GM19452 (cell line): ENCODE data around the gene ANG.

ENCODE experiments used
- ATAC-seq: cut with Tn5 transposase; IDR thresholded peaks from one replicate; pipeline ENCODE4 v1.9.1; 2021; ENCODE audit not compliant: unreplicated experiment

ANG gene

DNA sequence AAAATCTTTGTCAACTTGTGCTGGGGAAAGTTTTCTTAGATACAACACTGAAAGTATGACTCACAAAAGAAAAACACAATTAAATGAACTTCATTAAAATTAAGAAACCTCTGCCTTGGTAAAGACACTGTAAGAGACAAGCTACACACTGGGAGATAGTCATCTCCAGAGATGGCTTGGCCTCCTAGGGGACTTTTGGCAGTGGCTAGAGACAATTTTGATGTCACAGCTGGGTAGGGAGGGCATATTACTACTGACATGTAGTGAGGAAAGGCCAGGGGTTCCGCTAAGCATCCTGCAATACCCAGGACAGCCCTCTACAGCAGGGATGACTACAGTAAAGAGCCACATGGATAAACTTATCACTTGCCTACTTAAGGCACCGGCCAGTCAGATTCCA, 12.9 kb upstream of the ANG start:
- ATAC-seq: peak; percentile 47

DNA sequence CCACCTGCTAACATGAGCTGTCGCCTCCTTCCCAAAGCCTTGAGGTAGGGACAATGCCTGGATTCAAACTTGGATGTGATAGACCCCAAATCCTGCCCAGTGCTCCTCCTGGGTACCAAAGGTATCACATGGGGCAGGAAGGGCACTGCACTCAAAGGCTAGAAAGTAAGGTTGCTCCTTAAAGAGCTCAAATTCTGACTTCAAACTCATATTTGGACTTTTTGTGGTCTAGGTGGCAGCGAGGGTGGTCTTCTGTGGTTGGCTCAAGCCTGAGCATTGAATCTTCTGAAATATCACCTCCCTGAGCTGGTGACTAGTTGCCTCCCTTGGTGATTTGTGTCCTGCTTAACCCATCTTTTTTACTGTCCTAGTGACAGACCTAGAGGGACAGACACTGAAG, 12.5 kb upstream of the ANG start:
- no peak for ATAC-seq

- ATAC-seq: no peak
Observed at GRCh38 chr14:20679907-20680306, 8.7 kb upstream of the ANG start.

DNA sequence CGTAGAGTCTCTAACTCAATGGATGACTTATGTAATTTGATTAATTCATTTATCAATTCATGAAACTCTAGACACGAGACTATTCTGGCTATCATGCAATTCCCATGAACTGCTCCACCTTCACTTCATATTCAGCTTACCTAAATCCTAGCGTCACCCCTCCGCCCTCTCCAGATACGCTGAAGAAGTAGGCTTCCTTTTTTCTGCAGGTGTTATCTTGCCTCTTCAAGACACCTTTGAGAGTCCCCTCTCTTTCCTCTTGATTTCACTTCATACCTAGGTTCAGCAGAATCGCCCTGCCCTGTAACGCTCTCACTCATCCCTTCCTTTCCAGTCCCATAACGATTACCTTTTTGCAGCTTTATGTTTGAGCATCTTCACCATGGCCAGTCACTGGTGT, 8.2 kb upstream of the ANG start:
- no peak for ATAC-seq

- peak; percentile 34 for ATAC-seq
Observed at GRCh38 chr14:20680843-20681347, 7.7 kb upstream of the ANG start.

DNA sequence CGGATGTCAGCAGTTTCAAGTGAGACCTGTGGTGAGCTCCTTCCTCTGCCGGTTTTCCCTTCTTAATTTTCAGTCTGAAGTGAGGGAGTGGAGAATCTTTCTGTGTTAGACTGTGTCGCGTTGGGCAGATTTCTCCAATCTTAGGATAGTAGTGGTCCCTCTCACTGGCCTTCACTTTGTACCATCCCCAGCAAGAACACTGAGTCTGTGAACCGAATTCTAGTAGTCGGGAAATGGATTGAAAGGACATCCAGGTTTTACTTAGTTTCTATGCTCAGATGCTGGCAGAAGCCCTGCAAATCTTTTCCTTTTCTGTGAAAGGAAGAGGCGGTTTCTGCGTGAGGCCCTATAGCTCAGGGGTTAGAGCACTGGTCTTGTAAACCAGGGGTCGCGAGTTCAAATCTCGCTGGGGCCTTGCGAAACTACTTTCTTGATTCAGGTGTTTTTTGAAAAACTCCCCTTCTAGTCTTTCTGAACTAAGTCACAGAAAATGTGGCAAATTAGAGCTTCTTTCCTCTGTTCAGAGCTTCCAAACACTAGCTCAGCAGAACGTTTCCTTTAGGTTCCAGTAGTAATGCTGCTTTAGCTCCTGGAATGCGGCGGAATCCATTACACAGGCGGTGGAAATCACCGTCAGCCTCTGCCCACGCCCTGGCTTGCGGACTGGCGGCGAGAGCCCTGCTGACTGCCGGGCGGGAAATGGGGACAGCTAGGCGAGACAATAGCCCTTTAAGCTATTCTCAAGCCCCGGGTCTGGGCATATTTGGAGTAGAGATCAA, 7.0 kb upstream of the ANG start:
- ATAC-seq: peak; percentile 22

DNA sequence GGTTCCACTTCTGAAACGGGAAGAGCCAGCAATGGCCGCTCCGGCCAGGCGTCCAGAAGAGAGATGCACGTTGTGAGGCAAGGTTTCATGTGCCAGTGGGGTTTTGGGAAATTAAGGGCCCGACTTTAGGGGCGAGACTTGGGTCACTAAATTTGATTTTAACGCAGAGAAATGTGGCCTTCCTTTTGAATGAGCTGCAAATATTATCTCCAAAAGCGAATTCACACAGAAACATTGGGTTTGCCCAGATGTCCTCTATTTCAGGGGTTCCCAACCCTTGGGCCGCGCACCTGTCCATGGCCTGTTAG, 6.5 kb upstream of the ANG start:
- ATAC-seq: no peak

DNA sequence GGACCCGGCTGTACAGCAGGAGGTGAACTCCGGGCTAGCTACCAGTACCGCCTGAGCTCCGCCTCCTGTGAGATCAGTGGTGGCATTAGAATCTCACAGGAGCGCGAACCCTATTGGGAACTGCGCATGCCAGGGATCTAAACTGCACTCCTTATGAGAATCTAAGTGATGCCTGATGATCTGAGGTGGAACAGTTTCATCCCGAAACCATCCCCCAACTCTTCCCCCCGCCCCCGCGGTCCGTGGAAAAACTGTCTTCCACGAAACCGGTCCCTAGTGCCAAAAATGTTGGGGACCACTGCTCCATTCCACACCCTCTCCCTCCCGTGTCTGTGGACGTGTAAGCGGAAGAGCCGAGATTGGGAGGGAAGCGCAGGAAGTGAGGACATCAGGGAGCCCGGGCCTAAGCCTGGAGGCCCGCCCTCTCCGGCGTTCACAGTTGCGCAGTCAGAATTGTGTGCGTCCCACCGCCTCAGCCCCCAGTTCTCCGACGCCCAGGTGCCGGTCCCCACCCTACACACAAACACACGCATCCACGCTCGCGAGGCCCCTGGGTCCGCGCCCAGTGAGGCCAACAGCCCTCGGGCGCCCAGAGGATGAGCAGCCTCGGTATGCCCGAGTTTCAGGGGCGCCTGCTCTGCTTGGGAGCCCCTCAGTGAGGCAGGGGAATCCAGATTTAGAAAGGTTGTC, 6.0 kb upstream of the ANG start:
- peak; percentile 42 for ATAC-seq

- ATAC-seq: peak; percentile 29
Observed at GRCh38 chr14:20683125-20683890, 5.3 kb upstream of the ANG start.

DNA sequence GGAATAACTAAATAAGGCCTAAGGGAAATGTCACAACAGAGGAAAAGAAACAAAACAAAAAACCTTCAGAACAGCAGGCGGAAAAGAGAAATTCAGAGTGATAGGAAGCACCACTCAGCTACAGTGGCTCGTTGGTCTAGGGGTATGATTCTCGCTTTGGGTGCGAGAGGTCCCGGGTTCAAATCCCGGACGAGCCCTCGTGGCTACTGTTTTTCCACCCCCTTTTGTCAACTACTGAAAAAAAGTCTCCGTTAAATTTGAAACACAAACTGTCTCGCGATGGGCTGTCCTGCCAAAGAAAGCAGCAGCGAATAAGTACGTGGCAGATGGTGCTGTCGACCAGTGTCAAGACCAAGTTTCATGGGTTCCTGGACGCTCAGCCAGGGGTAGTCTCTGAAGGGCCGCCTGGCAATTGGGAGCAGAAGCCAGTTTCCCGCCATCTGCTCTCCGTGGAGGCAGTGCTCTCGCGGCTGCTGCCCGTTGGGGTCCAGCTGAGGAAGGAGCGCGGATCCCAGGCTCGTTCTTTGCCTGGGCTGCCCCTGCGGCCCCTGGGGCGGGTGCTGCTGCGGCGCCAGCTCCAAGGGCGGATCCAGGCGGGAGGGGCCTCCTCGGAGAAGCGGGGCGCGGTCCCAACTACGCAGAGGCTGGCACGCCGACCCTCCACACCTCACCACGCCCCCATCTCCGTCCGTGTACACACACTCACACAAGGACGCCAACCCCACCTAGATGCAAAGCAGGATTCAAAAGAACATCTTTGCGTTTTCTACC, 4.5 kb upstream of the ANG start, which contains the start of gene RNASE4:
RNASE4 (plus strand) TSS at position 670 of the 771 bp plus-strand sequence. CDS start 14,812 bp downstream, outside the sequence.
- peak; percentile 29 for ATAC-seq

- ATAC-seq: no peak
Observed at GRCh38 chr14:20684662-20685456, 3.7 kb upstream of the ANG start.

- no peak for ATAC-seq
Observed at GRCh38 chr14:20686386-20687143, 2.0 kb upstream of the ANG start.

DNA sequence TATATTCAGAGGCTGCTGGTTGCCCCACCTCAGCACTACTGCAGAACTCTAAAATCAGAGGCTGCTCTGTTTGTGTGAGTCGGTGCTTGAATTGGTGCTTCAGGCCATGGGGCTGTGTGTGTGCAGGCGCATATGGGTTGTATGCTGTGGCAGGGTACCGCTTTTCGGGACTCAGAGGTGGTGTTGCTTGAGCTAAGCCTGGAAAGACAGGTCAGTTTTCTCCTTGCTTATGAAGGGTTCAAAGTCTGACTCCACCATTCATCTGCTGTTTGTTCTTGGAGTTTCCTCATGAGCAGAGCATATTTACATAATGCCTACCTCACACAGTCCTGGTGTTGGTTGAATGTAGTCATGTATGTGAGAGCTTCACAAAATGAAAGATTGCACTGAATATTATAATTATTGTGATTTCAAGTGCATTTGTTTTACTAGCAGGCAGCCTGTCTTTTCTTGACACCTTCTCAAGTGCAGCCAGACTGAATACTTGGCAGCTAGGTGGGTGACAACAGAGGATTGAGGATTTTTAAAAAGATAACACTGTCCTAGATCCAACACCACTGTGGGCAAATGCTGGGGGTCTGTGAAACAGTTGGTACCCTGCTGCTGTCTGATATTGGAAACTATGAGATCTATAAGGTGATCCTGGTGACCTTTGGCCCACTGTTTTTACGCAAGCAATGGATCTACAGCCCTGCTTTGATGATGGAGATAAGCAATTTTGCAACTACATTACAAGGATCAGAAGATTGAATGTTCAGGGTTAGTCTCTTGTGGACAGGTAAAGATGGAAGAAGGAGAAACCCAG, 1.0 kb upstream of the ANG start:
- no peak for ATAC-seq

- ATAC-seq: peak; percentile 71
Observed at GRCh38 chr14:20690848-20691640, 2.5 kb downstream of the ANG start.

DNA sequence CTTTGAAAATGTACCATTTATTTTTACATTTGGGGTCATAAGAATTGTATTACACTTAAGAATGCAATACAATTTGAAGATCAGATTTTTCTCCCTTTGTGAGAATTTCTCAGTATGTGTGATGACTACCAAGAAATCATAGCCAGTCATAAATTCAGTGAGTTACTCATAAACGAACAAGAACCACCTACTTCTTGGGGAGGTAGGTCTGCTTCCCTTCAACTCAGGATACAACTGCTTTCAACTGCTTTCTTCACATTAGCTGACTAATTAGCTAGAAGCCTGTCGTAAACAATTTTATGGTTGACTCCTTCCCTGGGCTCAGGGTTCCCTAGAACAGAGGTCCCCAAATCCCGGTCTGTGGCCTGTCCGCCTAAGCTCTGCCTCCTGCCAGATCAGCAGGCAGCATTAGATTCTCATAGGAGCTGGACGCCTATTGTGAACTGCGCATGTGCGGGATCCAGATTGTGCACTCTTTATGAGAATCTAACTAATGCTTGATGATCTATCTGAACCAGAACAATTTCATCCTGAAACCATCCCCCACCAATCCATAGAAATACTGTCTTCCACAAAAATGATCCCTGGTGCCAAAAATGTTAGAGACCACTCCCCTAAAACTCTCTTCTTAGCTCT, 3.7 kb downstream of the ANG start:
- no peak for ATAC-seq

DNA sequence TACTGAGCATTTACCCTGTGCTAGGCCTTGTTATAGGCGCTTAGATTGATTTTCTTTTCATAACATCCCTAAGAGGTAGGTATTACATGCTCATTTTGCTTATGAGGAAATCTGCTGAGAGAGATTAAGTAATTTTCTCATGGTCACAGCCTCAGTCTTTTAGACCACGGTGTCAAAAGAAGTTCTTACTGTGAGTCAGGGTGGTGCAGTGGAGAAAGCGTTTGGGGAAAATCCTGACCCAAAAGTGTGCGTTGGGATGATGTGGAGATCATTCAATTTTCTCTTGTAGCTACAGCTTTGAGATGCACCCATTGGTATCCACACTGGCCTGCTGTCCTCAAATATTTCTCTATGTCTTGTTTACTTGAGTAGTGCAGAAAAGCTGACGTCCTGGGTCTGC, 8.2 kb downstream of the ANG start:
- ATAC-seq: no peak

GRCh38 chr14:20697273-20698017, 8.9 kb downstream of the ANG start:
- ATAC-seq: no peak
